ENCODE data around the gene MINDY2. TPM values are rescaled to one million over a fixed set of nuclear protein-coding genes. Genes with fewer than 3 reads are reported as not detected.
"Not testable (repeated sequence)": the region's sequence is repeated elsewhere in the genome, so short reads cannot be mapped to it uniquely, and the experiment has no call there.

Gene MINDY2
- total and polyA plus RNA-seq, 5 donors from 2014 or later = 7.9 to 15.9 (median 13.1) TPM

DNA sequence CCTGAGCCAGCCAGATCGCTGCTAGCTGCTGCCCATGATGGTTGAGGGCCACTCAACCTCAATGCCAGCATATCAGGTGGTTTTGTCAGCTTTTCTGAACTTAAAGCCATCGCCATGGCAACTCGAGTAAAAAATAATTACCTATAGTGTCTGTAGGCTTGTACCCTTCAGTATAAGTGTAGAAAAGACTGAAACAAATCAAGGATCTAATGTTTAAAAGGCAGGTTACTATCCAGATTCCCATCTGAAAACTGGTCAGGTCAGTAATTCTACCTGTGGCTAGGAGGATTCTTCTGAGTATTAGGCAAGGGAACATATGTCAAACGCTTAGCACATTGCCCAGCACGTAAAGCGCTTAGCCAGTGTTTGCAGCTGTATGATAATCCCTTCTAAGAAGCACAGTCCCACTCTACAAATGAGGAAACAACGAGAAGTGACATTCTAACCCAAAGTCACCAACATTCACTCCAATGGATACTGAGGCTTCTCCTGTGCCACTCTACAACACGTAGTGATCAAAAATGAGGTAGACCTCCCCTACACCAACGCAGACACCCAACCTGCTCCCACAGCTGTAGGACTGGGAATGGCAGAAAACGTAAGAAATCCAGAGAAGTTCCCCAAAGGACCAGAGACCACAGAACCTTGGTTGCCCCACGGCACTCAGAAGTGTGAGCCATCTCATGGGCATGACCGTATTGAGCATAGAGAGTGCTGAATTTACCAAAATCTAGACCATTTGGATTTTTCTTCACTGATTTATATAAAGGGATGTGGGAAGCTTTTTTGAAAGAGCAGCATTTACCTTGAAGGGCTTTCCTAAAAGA is 107.1 kb downstream of the MINDY2 start:
- H3K4me3 Mint-ChIP-seq = no peak overlapping the region
- Histone ChIP-seq H3K27ac (ENCODE audit: insufficient read depth, low read length, poor library complexity, severe bottlenecking) (no peak overlapping the region), H3K36me3 (ENCODE audit: control insufficient read depth, insufficient read depth, low read length) (peaks cover 57% of the 10 kb centered on the region), H3K27me3 (ENCODE audit: control insufficient read depth, insufficient read depth, low read length) (no peaks in the 10 kb centered on the region), H3K4me3 (ENCODE audit: low read depth, low read length) (no peak overlapping the region), H3K9me3 (ENCODE audit: control insufficient read depth in 2 of 2, low read length in 2 of 2) (no peaks in the 10 kb centered on the region), H3K4me1 (ENCODE audit: control insufficient read depth, insufficient read depth, low read length, poor library complexity, severe bottlenecking) (no peaks in the 10 kb centered on the region)
- H3K27ac Mint-ChIP-seq = no peak overlapping the region
- no peaks in the 10 kb centered on the region for H3K27me3 Mint-ChIP-seq
- peaks cover 43% of the 10 kb centered on the region for H3K36me3 Mint-ChIP-seq
- peaks cover 0 to 13% (median 6%) of the 10 kb centered on the region in 4 donors for H3K4me1 Mint-ChIP-seq
- DNase-seq (no peak), ATAC-seq (ENCODE audit: low read depth in 2 of 2) (no peak)
- H3K9me3 Mint-ChIP-seq = no peaks in the 10 kb centered on the region

DNA sequence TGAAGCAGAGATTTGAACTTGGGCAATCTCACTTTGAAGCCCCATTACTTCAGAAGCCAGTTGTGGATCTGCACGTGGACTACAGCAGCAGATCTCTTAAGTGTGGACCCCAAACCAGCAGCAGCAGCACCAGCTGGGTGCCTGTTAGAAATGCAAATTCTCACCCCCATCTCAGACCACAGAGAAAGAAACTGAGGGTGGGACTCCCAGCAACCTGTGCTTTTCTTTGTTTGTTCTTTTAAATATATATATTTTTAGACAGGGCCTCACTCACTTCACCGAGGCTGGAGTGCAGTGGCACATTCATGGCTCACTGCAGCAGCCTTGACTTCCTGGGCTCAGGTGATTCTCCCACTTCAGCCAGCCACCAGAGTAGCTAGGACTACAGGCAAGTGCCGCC is 109.2 kb downstream of the MINDY2 start:
- H3K27me3 ChIP-seq (ENCODE audit: control insufficient read depth, insufficient read depth, low read length) = no peaks in the 10 kb centered on the region
- ATAC-seq (ENCODE audit: low read depth in 2 of 2) = no peak
- no peaks in the 10 kb centered on the region for H3K4me1 ChIP-seq (ENCODE audit: control insufficient read depth, insufficient read depth, low read length, poor library complexity, severe bottlenecking)
- DNase-seq = no peak
- Mint-ChIP-seq H3K27ac (no peak overlapping the region), H3K27me3 (no peaks in the 10 kb centered on the region), H3K4me3 (no peak overlapping the region), H3K36me3 (peaks cover 55% of the 10 kb centered on the region), H3K4me1 (peaks cover 0 to 9% (median 6%) of the 10 kb centered on the region in 4 donors), H3K9me3 (no peaks in the 10 kb centered on the region)
- H3K27ac ChIP-seq (ENCODE audit: insufficient read depth, low read length, poor library complexity, severe bottlenecking) = no peak overlapping the region
- H3K9me3 ChIP-seq (ENCODE audit: control insufficient read depth in 2 of 2, low read length in 2 of 2) = no peaks in the 10 kb centered on the region
- peaks cover 77% of the 10 kb centered on the region for H3K36me3 ChIP-seq (ENCODE audit: control insufficient read depth, insufficient read depth, low read length)
- no peak overlapping the region for H3K4me3 ChIP-seq (ENCODE audit: low read depth, low read length)

DNA sequence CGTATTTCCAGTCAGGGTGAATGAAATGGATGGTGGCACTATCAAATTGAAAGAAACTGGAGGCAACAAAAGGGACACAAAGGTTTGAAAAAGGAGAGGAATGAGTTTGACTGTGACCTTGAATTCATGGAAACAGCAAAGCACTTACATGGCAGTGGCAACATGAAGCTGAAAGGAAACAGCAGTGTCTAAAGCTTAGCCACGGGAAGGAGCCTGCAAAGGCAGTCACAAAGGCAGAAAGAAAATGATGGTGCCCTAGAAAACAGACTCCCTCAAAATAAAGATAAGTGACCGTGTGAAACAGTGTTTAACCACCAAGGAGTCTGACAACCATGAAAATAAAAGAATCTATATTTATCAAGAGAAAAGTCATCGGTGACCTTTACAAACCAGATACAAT is 111.1 kb downstream of the MINDY2 start:
- Mint-ChIP-seq H3K4me3 (no peak overlapping the region), H3K36me3 (peaks cover 63% of the 10 kb centered on the region), H3K27ac (peak overlapping the region in 1 of 3 donors; percentile 55), H3K27me3 (no peaks in the 10 kb centered on the region), H3K4me1 (peaks cover 0 to 9% (median 5%) of the 10 kb centered on the region in 4 donors), H3K9me3 (no peaks in the 10 kb centered on the region)
- Histone ChIP-seq H3K27ac (ENCODE audit: insufficient read depth, low read length, poor library complexity, severe bottlenecking) (no peak overlapping the region), H3K27me3 (ENCODE audit: control insufficient read depth, insufficient read depth, low read length) (no peaks in the 10 kb centered on the region), H3K4me3 (ENCODE audit: low read depth, low read length) (no peak overlapping the region), H3K4me1 (ENCODE audit: control insufficient read depth, insufficient read depth, low read length, poor library complexity, severe bottlenecking) (no peaks in the 10 kb centered on the region), H3K36me3 (ENCODE audit: control insufficient read depth, insufficient read depth, low read length) (peaks cover 89% of the 10 kb centered on the region), H3K9me3 (ENCODE audit: control insufficient read depth in 2 of 2, low read length in 2 of 2) (no peaks in the 10 kb centered on the region)
- no peak for ATAC-seq (ENCODE audit: low read depth in 2 of 2)
- DNase-seq = no peak

DNA sequence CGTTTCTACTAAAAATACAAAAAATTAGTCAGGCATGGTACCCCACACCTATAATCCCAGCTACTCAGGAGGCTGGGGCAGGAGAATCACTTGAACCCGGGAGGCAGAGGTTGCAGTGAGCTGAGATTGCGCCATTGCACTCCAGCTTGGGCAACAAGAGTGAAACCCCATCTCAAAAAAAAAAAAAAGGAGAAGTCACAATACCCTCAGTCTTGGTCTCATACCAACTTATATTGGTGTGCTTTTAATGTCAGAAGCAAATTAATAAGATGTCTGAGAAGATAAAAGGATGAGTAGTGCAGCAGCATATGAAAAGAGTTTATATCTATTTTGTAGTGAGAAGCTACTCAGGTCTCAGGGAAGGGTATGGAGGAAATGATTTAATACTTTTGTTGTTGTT is 112.8 kb downstream of the MINDY2 start:
- H3K36me3 Mint-ChIP-seq = peaks cover 73% of the 10 kb centered on the region
- H3K9me3 ChIP-seq (ENCODE audit: control insufficient read depth in 2 of 2, low read length in 2 of 2); H3K4me1 Mint-ChIP-seq; DNase-seq; H3K9me3 Mint-ChIP-seq; H3K27me3 ChIP-seq (ENCODE audit: control insufficient read depth, insufficient read depth, low read length); H3K4me3 Mint-ChIP-seq; H3K27me3 Mint-ChIP-seq; H3K4me3 ChIP-seq (ENCODE audit: low read depth, low read length); ATAC-seq (ENCODE audit: low read depth in 2 of 2); H3K4me1 ChIP-seq (ENCODE audit: control insufficient read depth, insufficient read depth, low read length, poor library complexity, severe bottlenecking); H3K27ac ChIP-seq (ENCODE audit: insufficient read depth, low read length, poor library complexity, severe bottlenecking): not testable (repeated sequence)
- peak overlapping the region in 1 of 3 donors; percentile 78 for H3K27ac Mint-ChIP-seq
- peaks cover 94% of the 10 kb centered on the region for H3K36me3 ChIP-seq (ENCODE audit: control insufficient read depth, insufficient read depth, low read length)

DNA sequence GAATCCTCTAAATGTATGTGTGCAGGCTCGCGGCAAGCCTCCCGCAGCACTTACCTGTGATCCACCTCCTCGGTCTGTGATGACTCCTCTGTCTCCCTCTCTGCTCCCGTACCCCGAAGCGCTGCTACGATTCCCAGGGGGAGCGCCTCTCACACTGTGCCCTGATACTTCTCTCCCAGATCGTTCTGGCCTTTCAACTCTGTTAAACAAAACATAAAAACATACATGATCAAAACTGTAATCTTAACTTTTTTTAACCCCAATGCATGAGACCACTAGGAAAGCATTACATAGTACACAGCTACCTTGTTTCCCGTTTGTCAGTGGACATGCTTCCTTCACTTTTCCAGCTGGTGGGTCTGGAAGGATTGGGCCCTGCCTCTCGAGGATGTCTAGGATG is 115.8 kb downstream of the MINDY2 start:
- Mint-ChIP-seq H3K4me3 (no peak overlapping the region), H3K4me1 (peaks cover 0 to 9% (median 5%) of the 10 kb centered on the region in 4 donors), H3K27ac (peak overlapping the region in 1 of 3 donors; percentile 74), H3K27me3 (no peaks in the 10 kb centered on the region), H3K9me3 (no peaks in the 10 kb centered on the region), H3K36me3 (peaks cover 76% of the 10 kb centered on the region)
- H3K4me3 ChIP-seq (ENCODE audit: low read depth, low read length) = no peak overlapping the region
- no peak for ATAC-seq (ENCODE audit: low read depth in 2 of 2)
- no peak overlapping the region for H3K27ac ChIP-seq (ENCODE audit: insufficient read depth, low read length, poor library complexity, severe bottlenecking)
- no peaks in the 10 kb centered on the region for H3K4me1 ChIP-seq (ENCODE audit: control insufficient read depth, insufficient read depth, low read length, poor library complexity, severe bottlenecking)
- H3K27me3 ChIP-seq (ENCODE audit: control insufficient read depth, insufficient read depth, low read length) = no peaks in the 10 kb centered on the region
- no peaks in the 10 kb centered on the region for H3K9me3 ChIP-seq (ENCODE audit: control insufficient read depth in 2 of 2, low read length in 2 of 2)
- H3K36me3 ChIP-seq (ENCODE audit: control insufficient read depth, insufficient read depth, low read length) = peaks cover 95% of the 10 kb centered on the region
- DNase-seq = no peak

DNA sequence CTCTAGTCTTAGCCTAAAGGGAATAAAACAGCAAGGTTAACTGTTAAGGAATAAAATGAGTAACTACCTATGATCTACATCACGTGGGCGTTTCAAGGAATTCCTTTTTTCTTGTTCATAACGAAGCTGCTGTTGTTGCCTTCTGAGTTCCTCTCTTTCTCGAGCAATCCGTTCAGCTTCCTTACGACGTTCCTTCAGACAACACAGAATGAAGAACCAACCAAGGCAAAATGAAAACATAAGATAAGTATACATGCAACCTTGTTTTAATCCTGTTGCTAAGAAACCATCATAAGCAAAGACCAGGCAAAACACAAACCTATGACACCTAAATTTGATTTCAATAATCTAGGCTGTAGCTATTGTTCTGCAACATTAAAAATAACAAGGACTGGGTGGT is 118.3 kb downstream of the MINDY2 start:
- Histone ChIP-seq H3K36me3 (ENCODE audit: control insufficient read depth, insufficient read depth, low read length) (peaks cover 99% of the 10 kb centered on the region), H3K27me3 (ENCODE audit: control insufficient read depth, insufficient read depth, low read length) (no peaks in the 10 kb centered on the region), H3K4me3 (ENCODE audit: low read depth, low read length) (no peak overlapping the region), H3K9me3 (ENCODE audit: control insufficient read depth in 2 of 2, low read length in 2 of 2) (no peaks in the 10 kb centered on the region), H3K4me1 (ENCODE audit: control insufficient read depth, insufficient read depth, low read length, poor library complexity, severe bottlenecking) (no peaks in the 10 kb centered on the region), H3K27ac (ENCODE audit: insufficient read depth, low read length, poor library complexity, severe bottlenecking) (no peak overlapping the region)
- Mint-ChIP-seq H3K4me1 (peaks cover 0 to 7% (median 5%) of the 10 kb centered on the region in 4 donors), H3K27me3 (no peaks in the 10 kb centered on the region), H3K9me3 (no peaks in the 10 kb centered on the region), H3K27ac (peak overlapping the region in 2 of 3 donors; percentile 46 to 52), H3K4me3 (no peak overlapping the region), H3K36me3 (peaks cover 79% of the 10 kb centered on the region)
- DNase-seq = no peak
- ATAC-seq (ENCODE audit: low read depth in 2 of 2) = no peak

DNA sequence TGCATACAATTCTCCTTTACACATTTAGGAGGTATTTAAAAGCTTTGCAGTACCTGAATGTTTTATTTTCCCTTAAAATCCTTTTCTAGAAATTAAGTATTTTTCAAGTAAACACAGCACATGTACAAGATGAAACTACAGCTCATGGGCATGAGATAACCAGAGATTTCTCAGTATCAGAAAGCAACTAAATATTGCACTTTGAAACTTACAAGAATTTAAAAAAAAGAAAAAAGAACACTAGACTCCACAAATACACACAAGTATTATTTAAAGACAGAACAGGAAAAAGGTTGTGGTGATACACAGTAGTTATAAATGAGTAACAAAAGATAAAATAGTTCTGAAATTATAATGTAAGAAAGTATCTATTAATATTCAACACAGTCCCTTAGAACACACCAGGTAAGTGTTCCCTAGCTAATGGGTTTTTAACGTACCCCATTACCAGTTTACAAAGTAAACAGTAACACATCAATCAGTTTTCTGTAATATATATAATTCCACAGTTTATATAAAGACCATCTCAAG is 127.1 kb downstream of the MINDY2 start:
- DNase-seq (no peak), ATAC-seq (ENCODE audit: low read depth in 2 of 2) (no peak)
- Histone ChIP-seq H3K27me3 (ENCODE audit: control insufficient read depth, insufficient read depth, low read length) (no peaks in the 10 kb centered on the region), H3K27ac (ENCODE audit: insufficient read depth, low read length, poor library complexity, severe bottlenecking) (no peak overlapping the region), H3K36me3 (ENCODE audit: control insufficient read depth, insufficient read depth, low read length) (peaks cover 79% of the 10 kb centered on the region), H3K4me3 (ENCODE audit: low read depth, low read length) (no peak overlapping the region), H3K4me1 (ENCODE audit: control insufficient read depth, insufficient read depth, low read length, poor library complexity, severe bottlenecking) (no peaks in the 10 kb centered on the region), H3K9me3 (ENCODE audit: control insufficient read depth in 2 of 2, low read length in 2 of 2) (no peaks in the 10 kb centered on the region)
- H3K27me3 Mint-ChIP-seq = no peaks in the 10 kb centered on the region
- peaks cover 26 to 38% (median 29%) of the 10 kb centered on the region in 4 donors for H3K4me1 Mint-ChIP-seq
- H3K4me3 Mint-ChIP-seq = no peak overlapping the region
- peak overlapping the region in 1 of 3 donors; percentile 26 for H3K27ac Mint-ChIP-seq
- H3K9me3 Mint-ChIP-seq = no peaks in the 10 kb centered on the region
- peaks cover 52% of the 10 kb centered on the region for H3K36me3 Mint-ChIP-seq

DNA sequence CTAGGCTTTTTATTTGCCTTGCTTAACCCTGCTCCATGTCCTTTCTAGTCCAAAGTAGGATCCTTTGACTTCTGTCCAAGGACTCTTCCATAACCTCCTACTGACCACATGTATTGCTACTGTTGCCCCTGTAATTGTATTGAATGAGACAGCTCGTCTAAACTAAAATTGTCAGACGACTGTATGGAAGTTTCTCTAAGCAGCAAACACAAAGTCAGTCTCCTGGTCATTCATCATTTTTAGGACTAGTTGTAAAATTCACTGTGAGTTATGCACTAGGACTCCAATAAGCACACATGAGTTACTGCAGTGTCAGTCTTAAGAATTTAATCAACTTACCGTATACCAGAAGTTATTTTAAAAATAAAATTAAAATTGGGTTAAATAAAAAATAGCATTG is 129.5 kb downstream of the MINDY2 start:
- Histone ChIP-seq H3K27me3 (ENCODE audit: control insufficient read depth, insufficient read depth, low read length) (no peaks in the 10 kb centered on the region), H3K4me1 (ENCODE audit: control insufficient read depth, insufficient read depth, low read length, poor library complexity, severe bottlenecking) (peaks cover 2% of the 10 kb centered on the region), H3K27ac (ENCODE audit: insufficient read depth, low read length, poor library complexity, severe bottlenecking) (no peak overlapping the region), H3K9me3 (ENCODE audit: control insufficient read depth in 2 of 2, low read length in 2 of 2) (no peaks in the 10 kb centered on the region), H3K4me3 (ENCODE audit: low read depth, low read length) (no peak overlapping the region), H3K36me3 (ENCODE audit: control insufficient read depth, insufficient read depth, low read length) (peaks cover 55% of the 10 kb centered on the region)
- DNase-seq = no peak
- peaks cover 22 to 31% (median 24%) of the 10 kb centered on the region in 4 donors for H3K4me1 Mint-ChIP-seq
- no peak overlapping the region for H3K4me3 Mint-ChIP-seq
- H3K36me3 Mint-ChIP-seq = peaks cover 32% of the 10 kb centered on the region
- no peaks in the 10 kb centered on the region for H3K9me3 Mint-ChIP-seq
- H3K27ac Mint-ChIP-seq = no peak overlapping the region
- ATAC-seq (ENCODE audit: low read depth in 2 of 2) = no peak
- H3K27me3 Mint-ChIP-seq = no peaks in the 10 kb centered on the region
